PC-3 (cell line): ENCODE results near the gene CAMTA1. TPM values are rescaled to one million over a fixed set of nuclear protein-coding genes. Genes with fewer than 3 reads are reported as not detected.
"Not testable (repeated sequence)": the region's sequence is repeated elsewhere in the genome, so short reads cannot be mapped to it uniquely, and the experiment has no call there.

Source experiments
- ATAC-seq: fragments of 200-7000 bp; cut with Tn5 transposase; 2 replicates; pipeline ENCODE4 v1.9.1; 2020; ENCODE audit warnings: mild to moderate bottlenecking, moderate library complexity
- BruUV-seq: library from RNA; stranded (reverse); fragments of 400-500 nt; replicated peaks from 2 replicates; lab custom pipeline; 2021; lab: Mats Ljungman, UMichigan
- CTCF ChIA-PET: fragments of 300-600 bp; sonication (Branson Sonifier 250); formaldehyde crosslinking; loops from one replicate; lab custom pipeline; 2022; ENCODE audit warnings: antibody characterized with exemption; lab: Charles Lee
- POLR2A ChIA-PET: fragments of 300-600 bp; sonication (Branson Sonifier 250); formaldehyde crosslinking; loops from one replicate; lab custom pipeline; 2022; ENCODE audit warnings: antibody characterized with exemption; ENCODE audit not compliant: unreplicated experiment; lab: Charles Lee
- DNase-seq: peaks from one replicate; pipeline ENCODE4 v3.0.0-alpha.2; 2015
- H2AFZ ChIP-seq: fragments of 300-600 bp; sonication (generic); 2 replicates; pipeline ENCODE4 v1.6.0; 2016; ENCODE audit warnings: antibody characterized with exemption, low read length
- H3F3A ChIP-seq: fragments of 300-600 bp; sonication (generic); one replicate; pipeline ENCODE4 v1.6.0; 2017; ENCODE audit warnings: antibody characterized with exemption, low read length, control low read depth, mild to moderate bottlenecking; ENCODE audit not compliant: unreplicated experiment
- H3K27ac ChIP-seq: fragments of 300-600 bp; sonication (generic); 2 replicates; pipeline ENCODE4 v1.5.1; 2016; ENCODE audit warnings: mild to moderate bottlenecking, low read length
- H3K27me3 ChIP-seq: fragments of 300-600 bp; sonication (generic); 2 replicates; pipeline ENCODE4 v1.6.1; 2016; ENCODE audit warnings: low read length, mixed read lengths
- H3K36me3 ChIP-seq: fragments of 300-600 bp; sonication (generic); 2 replicates; pipeline ENCODE4 v1.6.1; 2016; ENCODE audit warnings: low read depth, mixed run types, low read length, mixed read lengths
- H3K4me1 ChIP-seq: fragments of 300-600 bp; sonication (generic); 2 replicates; pipeline ENCODE4 v1.5.1; 2016; ENCODE audit warnings: low read length; ENCODE audit not compliant: insufficient read depth
- H3K4me2 ChIP-seq: fragments of 300-600 bp; sonication (generic); 2 replicates; pipeline ENCODE4 v1.6.0; 2016; ENCODE audit warnings: low read length
- H3K4me3 ChIP-seq: fragments of 300-600 bp; sonication (generic); 2 replicates; pipeline ENCODE4 v1.5.1; 2016; ENCODE audit warnings: mild to moderate bottlenecking, low read length, mixed read lengths
- H3K79me2 ChIP-seq: fragments of 300-600 bp; sonication (generic); 2 replicates; pipeline ENCODE4 v1.6.1; 2017; ENCODE audit warnings: low read length, mixed read lengths
- H3K9ac ChIP-seq: fragments of 300-600 bp; sonication (generic); 2 replicates; pipeline ENCODE4 v1.6.0; 2016; ENCODE audit warnings: mild to moderate bottlenecking, low read length
- H3K9me2 ChIP-seq: fragments of 300-600 bp; sonication (generic); replicated peaks from 2 replicates; pipeline ENCODE4 v1.6.1; 2016; ENCODE audit warnings: mixed run types, low read length, mixed read lengths
- H3K9me3 ChIP-seq: fragments of 300-600 bp; sonication (generic); 2 replicates; pipeline ENCODE4 v1.6.1; 2016; ENCODE audit warnings: low read length, mixed read lengths
- H4K20me1 ChIP-seq: fragments of 300-600 bp; sonication (generic); 2 replicates; pipeline ENCODE4 v1.6.1; 2016; ENCODE audit warnings: low read length, mixed read lengths
- CTCF ChIP-seq: fragments of 300-600 bp; sonication (generic); conservative IDR thresholded peaks from 2 replicates; pipeline ENCODE4 v1.5.1; 2017; ENCODE audit warnings: antibody characterized with exemption, low read depth, mild to moderate bottlenecking, low read length
- EZH2 ChIP-seq: fragments of 300-600 bp; sonication (generic); IDR thresholded peaks from one replicate; pipeline ENCODE4 v1.6.1; 2017; ENCODE audit warnings: antibody characterized with exemption, mild to moderate bottlenecking, low read length; ENCODE audit not compliant: unreplicated experiment
- EZH2phosphoT487 ChIP-seq: fragments of 300-600 bp; sonication (generic); IDR thresholded peaks from 2 replicates; pipeline ENCODE4 v1.6.1; 2018; ENCODE audit warnings: mild to moderate bottlenecking, antibody characterized with exemption, low read length, borderline replicate concordance
- intact Hi-C: fragments of 100-400 bp; cut with micrococcal nuclease; formaldehyde crosslinking; loops from 2 replicates; pipeline ENCODE4 v1.9.0; 2023
- total RNA-seq: library from RNA; depleted of rRNA; stranded (reverse); fragments of >200 nt; gene quantifications from 2 replicates; pipeline ENCODE4 v1.2.3, GENCODE V29; 2014

The CAMTA1 gene
- total RNA-seq, 1 experiment from 2014 or later, result 40.8 TPM

GRCh38 chr1:7145947-7146346 lies 360.7 kb downstream of the CAMTA1 start:
- Histone ChIP-seq H3K9me3 (no peaks in the 10 kb centered on the region), H2AFZ (no peak overlapping the region), H3F3A (no peaks in the 10 kb centered on the region), H3K27me3 (peaks cover 69% of the 10 kb centered on the region), H3K4me1 (no peaks in the 10 kb centered on the region), H3K4me2 (no peak overlapping the region), H3K79me2 (no peaks in the 10 kb centered on the region), H3K9ac (no peak overlapping the region), H3K36me3 (no peaks in the 10 kb centered on the region), H3K27ac (no peak overlapping the region), H4K20me1 (no peaks in the 10 kb centered on the region), H3K9me2 (no peaks in the 10 kb centered on the region), H3K4me3 (no peak overlapping the region)
- no peak for TF ChIP-seq EZH2phosphoT487
- no peak for TF ChIP-seq EZH2
- TF ChIP-seq CTCF, result no peak
- no peak for ATAC-seq
- CTCF ChIA-PET, result no interaction called here
- intact Hi-C loops, result no loop called here
- POLR2A ChIA-PET, result no interaction called here
- DNase-seq, result no peak
- BruUV-seq, result no TSS peak

DNA sequence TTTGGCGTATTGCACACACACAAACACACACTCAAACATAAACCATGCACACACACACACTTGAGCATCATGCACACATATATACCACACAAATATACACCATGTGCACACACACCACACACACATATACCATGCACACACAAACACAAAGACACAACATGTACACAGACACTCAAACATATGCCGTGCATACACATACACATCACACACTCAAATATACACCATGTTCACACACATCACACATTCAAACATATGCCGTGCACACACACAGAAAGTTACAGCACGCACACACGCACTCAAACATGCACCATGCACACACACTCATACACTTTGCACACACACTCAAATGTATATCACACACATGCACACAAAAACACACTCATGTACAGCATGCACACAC lies 361.5 kb downstream of the CAMTA1 start:
- Histone ChIP-seq H3F3A (no peaks in the 10 kb centered on the region), H3K4me3 (no peak overlapping the region), H4K20me1 (no peaks in the 10 kb centered on the region), H3K4me2 (no peak overlapping the region), H3K79me2 (no peaks in the 10 kb centered on the region), H3K9me2 (no peaks in the 10 kb centered on the region), H3K27ac (no peak overlapping the region), H3K4me1 (no peaks in the 10 kb centered on the region), H3K9me3 (no peaks in the 10 kb centered on the region), H3K9ac (no peak overlapping the region), H3K36me3 (no peaks in the 10 kb centered on the region), H2AFZ (no peak overlapping the region), H3K27me3 (peaks cover 69% of the 10 kb centered on the region)
- DNase-seq (no peak), ATAC-seq (no peak)
- intact Hi-C loops, result no loop called here
- ChIA-PET POLR2A (no interaction called here), CTCF (no interaction called here)
- TF ChIP-seq EZH2phosphoT487 (no peak), CTCF (no peak), EZH2 (no peak)
- no TSS peak for BruUV-seq

- H3K9me3 ChIP-seq, H3K4me3 ChIP-seq, H4K20me1 ChIP-seq, H3K4me1 ChIP-seq, H3K9ac ChIP-seq, H2AFZ ChIP-seq, BruUV-seq, H3K36me3 ChIP-seq, POLR2A ChIA-PET, CTCF ChIA-PET, H3K9me2 ChIP-seq, H3F3A ChIP-seq, intact Hi-C loops, ATAC-seq, H3K4me2 ChIP-seq, H3K79me2 ChIP-seq, DNase-seq, H3K27ac ChIP-seq: not testable (repeated sequence)
- peaks cover 72% of the 10 kb centered on the region for H3K27me3 ChIP-seq
These were observed 362.5 kb downstream of the CAMTA1 start for GRCh38 chr1:7147581-7148282.
